Mesenchymal stem cell (in vitro differentiated cells and primary cell): Measurements from ENCODE around the gene MCOLN3.

ENCODE experiments used
- DNase-seq: peaks from one replicate; pipeline ENCODE4 v3.0.0-alpha.2; 2013
- H2AFZ ChIP-seq: one replicate; pipeline ENCODE4 v1.6.1; 2013; ENCODE audit warnings: low read depth, mild to moderate bottlenecking, control low read depth, inconsistent platforms, low read length, moderate library complexity
- H2AK5ac ChIP-seq: 2 replicates; pipeline ENCODE4 v1.6.1; 2013; ENCODE audit warnings: low read length, moderate library complexity, mild to moderate bottlenecking, inconsistent platforms; ENCODE audit not compliant: severe bottlenecking
- H2BK120ac ChIP-seq: one replicate; pipeline ENCODE4 v1.6.1; 2013; ENCODE audit warnings: low read depth, mild to moderate bottlenecking, inconsistent platforms, low read length, moderate library complexity
- H2BK12ac ChIP-seq, 2 experiments: one replicate each; pipeline ENCODE4 v1.6.1; 2013; ENCODE audit warnings: inconsistent platforms in 2 of 2, low read length in 2 of 2, mild to moderate bottlenecking in 2 of 2, moderate library complexity in 2 of 2, control low read depth in 1 of 2
- H2BK15ac ChIP-seq: one replicate; pipeline ENCODE4 v1.6.1; 2013; ENCODE audit warnings: mild to moderate bottlenecking, low read depth, inconsistent platforms; ENCODE audit not compliant: poor library complexity, severe bottlenecking
- H2BK5ac ChIP-seq: 2 replicates; pipeline ENCODE4 v1.6.1; 2013; ENCODE audit warnings: low read depth, mild to moderate bottlenecking, low read length, control low read depth, inconsistent platforms; ENCODE audit not compliant: poor library complexity, severe bottlenecking
- H3K14ac ChIP-seq, 2 experiments: one replicate each; pipeline ENCODE4 v1.6.1; 2013; ENCODE audit warnings: inconsistent platforms in 2 of 2, low read length in 2 of 2, control low read depth in 1 of 2, mild to moderate bottlenecking in 1 of 2, moderate library complexity in 1 of 2
- H3K18ac ChIP-seq, 2 experiments: one replicate each; pipeline ENCODE4 v1.6.1; 2013; ENCODE audit warnings: inconsistent platforms in 2 of 2, low read length in 2 of 2, control low read depth in 1 of 2, low read depth in 1 of 2, mild to moderate bottlenecking in 1 of 2
- H3K23ac ChIP-seq, 2 experiments: one replicate each; pipeline ENCODE4 v1.6.1; 2013; ENCODE audit warnings: inconsistent platforms in 2 of 2, low read length in 2 of 2, mild to moderate bottlenecking in 2 of 2, moderate library complexity in 2 of 2, control low read depth in 1 of 2
- H3K27ac ChIP-seq: 2 replicates; pipeline ENCODE4 v1.5.1; 2013; ENCODE audit warnings: mild to moderate bottlenecking, moderate library complexity, low read length, control low read depth, inconsistent platforms; ENCODE audit not compliant: poor library complexity, severe bottlenecking
- H3K27me3 ChIP-seq, 2 experiments: 2 replicates each; pipeline versions ENCODE4 v1.6.1 to v1.7.0; 2013; ENCODE audit warnings: low read length in 2 of 2, mild to moderate bottlenecking in 2 of 2, moderate library complexity in 2 of 2, control low read depth in 1 of 2, inconsistent platforms in 1 of 2; ENCODE audit not compliant: control insufficient read depth in 1 of 2, insufficient read depth in 1 of 2
- H3K36me3 ChIP-seq, 2 experiments: 2 replicates each; pipeline versions ENCODE4 v1.6.1 to v1.7.0; 2013; ENCODE audit warnings: low read length in 2 of 2, control low read depth in 1 of 2, inconsistent platforms in 1 of 2, low read depth in 1 of 2, mild to moderate bottlenecking in 1 of 2; ENCODE audit not compliant: insufficient read depth in 2 of 2, control insufficient read depth in 1 of 2
- H3K4ac ChIP-seq, 2 experiments: one replicate each; pipeline ENCODE4 v1.6.1; 2013; ENCODE audit warnings: inconsistent platforms in 2 of 2, low read length in 2 of 2, mild to moderate bottlenecking in 2 of 2, moderate library complexity in 2 of 2, control low read depth in 1 of 2, low read depth in 1 of 2
- H3K4me1 ChIP-seq: 2 replicates; pipeline ENCODE4 v1.6.1; 2013; ENCODE audit warnings: low read depth, low read length, control low read depth; ENCODE audit not compliant: control insufficient read depth, insufficient read depth
- H3K4me2 ChIP-seq: 2 replicates; pipeline ENCODE4 v1.6.1; 2013; ENCODE audit warnings: low read length, mild to moderate bottlenecking, inconsistent platforms; ENCODE audit not compliant: poor library complexity, severe bottlenecking
- H3K4me3 ChIP-seq, 2 experiments: 2 replicates each; pipeline versions ENCODE4 v1.5.1 to v1.7.0; 2013; ENCODE audit warnings: low read length in 2 of 2, mild to moderate bottlenecking in 2 of 2, control low read depth in 1 of 2, low read depth in 1 of 2; ENCODE audit not compliant: insufficient read depth in 1 of 2
- H3K79me1 ChIP-seq: replicated peaks from 2 replicates; pipeline ENCODE4 v1.6.1; 2013; ENCODE audit warnings: mild to moderate bottlenecking, control low read depth, low read length, inconsistent platforms; ENCODE audit not compliant: poor library complexity, severe bottlenecking
- H3K9ac ChIP-seq: 2 replicates; pipeline ENCODE4 v1.7.0; 2013; ENCODE audit warnings: mild to moderate bottlenecking, low read length, moderate library complexity
- H3K9me3 ChIP-seq: 2 replicates; pipeline ENCODE4 v1.7.0; 2013; ENCODE audit warnings: mild to moderate bottlenecking, low read length; ENCODE audit not compliant: control insufficient read depth
- H4K8ac ChIP-seq: one replicate; pipeline ENCODE4 v1.6.1; 2013; ENCODE audit warnings: inconsistent platforms, mild to moderate bottlenecking, low read length, moderate library complexity
- H4K91ac ChIP-seq: one replicate; pipeline ENCODE4 v1.6.1; 2013; ENCODE audit warnings: mild to moderate bottlenecking, low read length, inconsistent platforms
- WGBS: methylation state at CpG from one replicate; pipeline ENCODE4 v1.1.7; 2013; ENCODE audit warnings: mixed read lengths; 5-methylcytosine and 5-hydroxymethylcytosine counted together

Gene MCOLN3

DNA sequence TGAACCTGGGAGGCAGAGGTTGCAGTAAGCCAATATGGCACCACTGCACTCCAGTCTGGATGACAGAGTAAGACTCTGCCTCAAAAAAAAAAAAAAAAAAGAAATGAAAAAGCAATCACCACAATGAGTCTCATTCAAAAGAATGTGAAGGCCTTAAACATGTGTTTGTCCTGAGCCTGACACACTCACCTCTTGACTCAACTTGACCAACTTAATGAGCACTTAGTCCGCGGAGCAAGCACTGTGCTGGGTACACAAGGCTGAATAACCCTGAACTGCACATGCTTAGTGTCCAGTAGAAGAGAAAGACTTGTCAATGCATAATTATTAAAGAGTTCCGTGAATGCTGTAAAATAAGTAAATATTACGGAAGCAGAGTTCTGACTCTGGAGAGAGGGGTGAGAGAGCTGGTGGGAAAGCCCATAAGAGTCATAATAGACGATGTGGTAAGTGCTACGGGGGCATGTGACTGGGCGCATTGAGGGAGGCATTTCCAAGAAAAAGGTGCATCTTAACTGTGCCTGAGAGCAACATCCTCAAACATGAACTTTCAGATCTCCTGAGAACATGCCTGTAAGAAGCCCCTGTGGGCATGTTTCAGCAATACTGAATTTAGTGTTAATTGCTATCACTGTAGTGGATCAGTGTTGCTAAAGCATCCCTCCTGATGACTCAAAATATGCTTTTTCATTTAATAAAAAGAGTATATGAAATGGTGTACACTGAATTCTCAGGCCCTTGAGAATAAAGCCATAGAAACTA, 78.6 kb downstream of the MCOLN3 start:
- H4K91ac ChIP-seq: no peak overlapping the region
- no peak overlapping the region for H2BK5ac ChIP-seq
- H3K4ac ChIP-seq: no peak overlapping the region
- no peak overlapping the region for H3K14ac ChIP-seq
- H3K9me3 ChIP-seq: no peaks in the 10 kb centered on the region
- no peak overlapping the region for H3K27ac ChIP-seq
- WGBS: 96% methylated on average over 5 of the region's 7 CpGs
- H2BK120ac ChIP-seq: no peak overlapping the region
- H2BK15ac ChIP-seq: no peak overlapping the region
- H3K4me1 ChIP-seq: peaks cover 1% of the 10 kb centered on the region
- DNase-seq: no peak
- no peak overlapping the region for H3K18ac ChIP-seq
- no peak overlapping the region for H2AFZ ChIP-seq
- H4K8ac ChIP-seq: no peak overlapping the region
- no peak overlapping the region for H2AK5ac ChIP-seq
- H3K36me3 ChIP-seq: no peaks in the 10 kb centered on the region
- H3K9ac ChIP-seq: no peak overlapping the region
- H3K79me1 ChIP-seq: no peaks in the 10 kb centered on the region
- H3K23ac ChIP-seq: no peak overlapping the region
- no peak overlapping the region for H2BK12ac ChIP-seq
- H3K27me3 ChIP-seq: peaks cover 0 to 2% of the 10 kb centered on the region in 2 experiments
- H3K4me3 ChIP-seq: no peak overlapping the region
- no peak overlapping the region for H3K4me2 ChIP-seq

DNA sequence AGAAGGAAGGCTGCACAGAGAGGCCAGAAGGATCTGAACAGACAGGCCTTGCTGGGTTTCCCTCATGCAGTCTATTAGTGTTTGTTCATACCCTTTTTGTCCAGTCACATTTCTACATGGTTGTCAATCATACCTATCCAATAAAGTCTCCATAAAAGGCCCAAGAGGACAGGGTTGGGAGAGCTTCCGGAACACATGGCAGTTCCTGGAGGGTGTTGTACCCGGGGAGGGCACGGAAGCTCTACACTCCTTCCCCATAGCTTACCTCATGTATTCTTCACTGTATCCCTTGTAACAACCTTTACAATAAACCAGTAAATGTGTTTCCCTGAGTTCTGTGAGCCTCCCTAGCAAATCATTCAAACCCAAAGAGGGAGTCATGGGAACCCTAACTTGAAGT, 79.4 kb downstream of the MCOLN3 start:
- Histone ChIP-seq H3K79me1 (no peaks in the 10 kb centered on the region), H3K4me2 (no peak overlapping the region), H3K23ac (no peak overlapping the region), H3K9me3 (no peaks in the 10 kb centered on the region), H3K4me1 (peaks cover 1% of the 10 kb centered on the region), H3K36me3 (no peaks in the 10 kb centered on the region), H3K14ac (no peak overlapping the region), H3K18ac (no peak overlapping the region), H3K27me3 (no peaks in the 10 kb centered on the region), H2BK15ac (no peak overlapping the region), H4K8ac (no peak overlapping the region), H2BK5ac (no peak overlapping the region), H3K27ac (no peak overlapping the region), H3K9ac (no peak overlapping the region), H3K4me3 (no peak overlapping the region), H4K91ac (no peak overlapping the region), H2BK12ac (no peak overlapping the region), H2AK5ac (no peak overlapping the region), H2BK120ac (no peak overlapping the region), H3K4ac (no peak overlapping the region), H2AFZ (no peak overlapping the region)
- no peak for DNase-seq
- WGBS: over 99% methylated on average over 3 of the region's 3 CpGs

DNA sequence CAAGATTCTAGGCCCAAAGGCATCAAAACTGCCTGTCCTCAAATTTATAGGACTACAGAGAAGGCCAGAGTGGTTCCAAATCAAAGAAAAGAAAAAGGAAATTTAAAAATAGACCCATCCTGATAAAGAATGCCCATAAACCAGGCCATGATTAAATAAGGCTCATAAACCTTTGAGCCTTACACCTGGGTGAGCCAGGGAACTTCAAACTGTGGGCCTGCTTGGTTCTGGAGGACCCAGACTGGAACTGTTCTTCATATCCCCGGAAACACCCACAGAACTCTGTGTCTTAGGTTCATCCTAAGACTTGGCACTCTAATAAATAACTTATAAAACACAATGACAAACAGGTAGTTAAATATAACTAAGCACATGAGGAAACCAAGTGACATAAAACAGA, 80.2 kb downstream of the MCOLN3 start:
- no peak overlapping the region for H3K4me3 ChIP-seq
- no peak overlapping the region for H3K9ac ChIP-seq
- H2BK15ac ChIP-seq: no peak overlapping the region
- no peak overlapping the region for H2AK5ac ChIP-seq
- H4K8ac ChIP-seq: no peak overlapping the region
- H3K27ac ChIP-seq: no peak overlapping the region
- H3K4ac ChIP-seq: no peak overlapping the region
- no peak overlapping the region for H3K14ac ChIP-seq
- H2BK120ac ChIP-seq: no peak overlapping the region
- H3K36me3 ChIP-seq: no peaks in the 10 kb centered on the region
- no peak for DNase-seq
- WGBS: no CpG with 5 or more reads among the region's 1 CpG
- no peaks in the 10 kb centered on the region for H3K27me3 ChIP-seq
- no peak overlapping the region for H3K18ac ChIP-seq
- H2BK12ac ChIP-seq: no peak overlapping the region
- H3K4me2 ChIP-seq: no peak overlapping the region
- no peaks in the 10 kb centered on the region for H3K9me3 ChIP-seq
- H3K23ac ChIP-seq: no peak overlapping the region
- H4K91ac ChIP-seq: no peak overlapping the region
- no peaks in the 10 kb centered on the region for H3K79me1 ChIP-seq
- no peak overlapping the region for H2BK5ac ChIP-seq
- no peaks in the 10 kb centered on the region for H3K4me1 ChIP-seq
- H2AFZ ChIP-seq: no peak overlapping the region
